SK-N-SH treated with all-trans-retinoic acid at 6 μM for 48 hours (cell line): ENCODE data around the gene F7.

Experiments used
- ATAC-seq: fragments of 200-7000 bp; cut with Tn5 transposase; 3 replicates; pipeline ENCODE4 v1.9.1; 2020; ENCODE audit warnings: mild to moderate bottlenecking, moderate library complexity
- ARNTL ChIP-seq: fragments of 450-650 bp; formaldehyde crosslinking; IDR thresholded peaks from 2 replicates; pipeline ENCODE4 v1.5.0; 2020; ENCODE audit warnings: low read depth, mild to moderate bottlenecking, moderate library complexity, borderline replicate concordance
- BACH2 ChIP-seq: fragments of 250-450 bp; sonication (Bioruptor Pico); IDR thresholded peaks from 2 replicates; pipeline ENCODE4 v1.9.0; 2021; ENCODE audit warnings: mild to moderate bottlenecking, borderline replicate concordance
- CSDC2 ChIP-seq: fragments of 250-450 bp; sonication (Bioruptor Pico); IDR thresholded peaks from 2 replicates; pipeline ENCODE4 v1.5.0; 2020; ENCODE audit warnings: mild to moderate bottlenecking, moderate library complexity
- ESRRG ChIP-seq: fragments of 250-450 bp; sonication (Bioruptor Pico); IDR thresholded peaks from 2 replicates; pipeline ENCODE4 v1.6.1; 2021; ENCODE audit warnings: mild to moderate bottlenecking
- GLIS3 ChIP-seq: fragments of 250-450 bp; sonication (Bioruptor Pico); IDR thresholded peaks from 2 replicates; pipeline ENCODE4 v1.5.0; 2020; ENCODE audit warnings: mild to moderate bottlenecking, moderate library complexity
- ISL1 ChIP-seq: fragments of 250-450 bp; sonication (Bioruptor Pico); IDR thresholded peaks from 2 replicates; pipeline ENCODE4 v2.1.2; 2022; ENCODE audit warnings: mild to moderate bottlenecking, moderate library complexity
- OSR1 ChIP-seq: fragments of 250-450 bp; sonication (Bioruptor Pico); IDR thresholded peaks from 2 replicates; pipeline ENCODE4 v1.8.0; 2022; ENCODE audit warnings: moderate library complexity, mild to moderate bottlenecking, inconsistent platforms
- RARB ChIP-seq: fragments of 250-450 bp; sonication (Bioruptor Pico); IDR thresholded peaks from 2 replicates; pipeline ENCODE4 v1.8.0; 2021; ENCODE audit warnings: mild to moderate bottlenecking, moderate library complexity
- SNAI2 ChIP-seq: fragments of 250-450 bp; sonication (Bioruptor Pico); IDR thresholded peaks from 2 replicates; pipeline ENCODE4 v1.5.0; 2020; ENCODE audit warnings: mild to moderate bottlenecking, moderate library complexity
- TCF4 ChIP-seq: fragments of 250-450 bp; sonication (Bioruptor Pico); IDR thresholded peaks from 2 replicates; pipeline ENCODE4 v1.8.0; 2021; ENCODE audit warnings: mild to moderate bottlenecking, moderate library complexity, borderline replicate concordance
- TOX ChIP-seq: fragments of 250-450 bp; sonication (Bioruptor Pico); IDR thresholded peaks from 2 replicates; pipeline ENCODE4 v1.8.0; 2021; ENCODE audit warnings: mild to moderate bottlenecking, moderate library complexity, borderline replicate concordance
- ZC3H10 ChIP-seq: fragments of 250-450 bp; sonication (Bioruptor Pico); IDR thresholded peaks from 2 replicates; pipeline ENCODE4 v1.5.1; 2021; ENCODE audit warnings: mild to moderate bottlenecking, moderate library complexity
- ZFP3 ChIP-seq: fragments of 250-450 bp; sonication (Bioruptor Pico); IDR thresholded peaks from 2 replicates; pipeline ENCODE4 v1.5.0; 2020; ENCODE audit warnings: mild to moderate bottlenecking, moderate library complexity
- ZFP30 ChIP-seq: fragments of 450-650 bp; formaldehyde crosslinking; IDR thresholded peaks from 2 replicates; pipeline ENCODE4 v1.5.0; 2022; ENCODE audit warnings: mild to moderate bottlenecking, moderate library complexity
- ZNF565 ChIP-seq: fragments of 450-650 bp; formaldehyde crosslinking; conservative IDR thresholded peaks from 2 replicates; pipeline ENCODE4 v1.5.0; 2020; ENCODE audit warnings: low read depth, mild to moderate bottlenecking, moderate library complexity
- ZNF8 ChIP-seq: fragments of 450-650 bp; formaldehyde crosslinking; IDR thresholded peaks from 2 replicates; pipeline ENCODE4 v1.5.0; 2020; ENCODE audit warnings: mild to moderate bottlenecking, moderate library complexity
- TF ChIP-seq, protein P1 (sequence below): fragments of 250-450 bp; sonication (Bioruptor Pico); IDR thresholded peaks from 2 replicates; pipeline ENCODE4 v1.8.0; 2021; ENCODE audit warnings: low read depth, mild to moderate bottlenecking, moderate library complexity, borderline replicate concordance
- TF ChIP-seq, protein P2 (sequence below): fragments of 250-450 bp; sonication (Bioruptor Pico); IDR thresholded peaks from 2 replicates; pipeline ENCODE4 v1.5.1; 2021; ENCODE audit warnings: mild to moderate bottlenecking, moderate library complexity
- TF ChIP-seq, protein P3 (sequence below): fragments of 250-450 bp; sonication (Bioruptor Pico); IDR thresholded peaks from 2 replicates; pipeline ENCODE4 v1.5.0; 2020; ENCODE audit warnings: mild to moderate bottlenecking, moderate library complexity
- TF ChIP-seq, protein P4 (sequence below): fragments of 250-450 bp; sonication (Bioruptor Pico); IDR thresholded peaks from 2 replicates; pipeline ENCODE4 v1.5.1; 2020; ENCODE audit warnings: low read depth, mild to moderate bottlenecking, moderate library complexity
- TF ChIP-seq, protein P5 (sequence below): fragments of 250-450 bp; sonication (Bioruptor Pico); IDR thresholded peaks from 2 replicates; pipeline ENCODE4 v1.8.0; 2020; ENCODE audit warnings: mild to moderate bottlenecking, moderate library complexity, borderline replicate concordance

The F7 gene

DNA sequence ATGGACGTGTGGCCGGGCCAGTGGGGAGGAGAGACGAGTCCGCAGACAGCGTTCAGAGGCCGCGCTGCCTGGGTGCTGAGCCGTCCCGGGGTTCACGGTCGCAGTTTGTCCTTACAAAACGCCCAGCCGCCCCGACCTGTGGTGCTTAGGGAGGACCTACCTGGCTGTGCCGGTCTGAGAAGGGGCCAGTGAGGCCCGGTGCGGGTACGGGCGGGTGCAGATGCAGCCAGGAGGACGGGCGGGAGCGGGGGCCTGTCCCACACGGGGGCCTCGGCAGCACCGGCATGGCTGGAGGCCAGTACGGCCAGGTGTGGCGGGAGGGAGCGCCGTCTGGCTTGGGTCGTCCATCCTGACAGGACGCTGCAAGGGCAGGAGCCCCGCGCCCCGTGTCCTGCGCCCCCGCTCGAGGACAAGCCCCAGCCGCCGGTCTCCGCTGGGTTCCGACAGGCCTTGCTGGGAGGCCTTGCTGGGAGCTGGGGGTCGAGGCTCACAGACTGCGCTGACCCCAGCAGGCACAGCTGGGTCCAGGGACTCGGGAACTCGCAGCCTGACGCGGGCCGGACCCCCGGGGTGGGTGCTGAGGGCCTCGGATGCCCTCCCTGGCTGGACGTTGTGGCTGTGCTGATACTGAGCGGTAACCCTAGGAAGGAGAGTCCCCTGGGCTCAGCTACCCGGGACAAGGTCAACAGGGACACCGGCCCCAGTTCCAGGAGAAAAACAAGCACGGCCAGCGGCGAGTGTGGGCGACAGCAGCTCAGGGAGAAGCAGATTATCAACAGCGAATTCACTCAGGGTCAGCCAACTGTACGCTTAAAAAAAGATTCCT lies 47.6 kb downstream of the F7 start (continued):
- TF ChIP-seq CSDC2 (CRISPR knock-in tag) (no peak), TCF4 (CRISPR knock-in tag) (no peak), OSR1 (no peak)
- TF ChIP-seq, protein P1, sequence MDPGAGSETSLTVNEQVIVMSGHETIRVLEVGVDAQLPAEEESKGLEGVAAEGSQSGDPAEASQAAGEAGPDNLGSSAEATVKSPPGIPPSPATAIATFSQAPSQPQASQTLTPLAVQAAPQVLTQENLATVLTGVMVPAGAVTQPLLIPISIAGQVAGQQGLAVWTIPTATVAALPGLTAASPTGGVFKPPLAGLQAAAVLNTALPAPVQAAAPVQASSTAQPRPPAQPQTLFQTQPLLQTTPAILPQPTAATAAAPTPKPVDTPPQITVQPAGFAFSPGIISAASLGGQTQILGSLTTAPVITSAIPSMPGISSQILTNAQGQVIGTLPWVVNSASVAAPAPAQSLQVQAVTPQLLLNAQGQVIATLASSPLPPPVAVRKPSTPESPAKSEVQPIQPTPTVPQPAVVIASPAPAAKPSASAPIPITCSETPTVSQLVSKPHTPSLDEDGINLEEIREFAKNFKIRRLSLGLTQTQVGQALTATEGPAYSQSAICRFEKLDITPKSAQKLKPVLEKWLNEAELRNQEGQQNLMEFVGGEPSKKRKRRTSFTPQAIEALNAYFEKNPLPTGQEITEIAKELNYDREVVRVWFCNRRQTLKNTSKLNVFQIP (CRISPR knock-in tag): no peak

DNA sequence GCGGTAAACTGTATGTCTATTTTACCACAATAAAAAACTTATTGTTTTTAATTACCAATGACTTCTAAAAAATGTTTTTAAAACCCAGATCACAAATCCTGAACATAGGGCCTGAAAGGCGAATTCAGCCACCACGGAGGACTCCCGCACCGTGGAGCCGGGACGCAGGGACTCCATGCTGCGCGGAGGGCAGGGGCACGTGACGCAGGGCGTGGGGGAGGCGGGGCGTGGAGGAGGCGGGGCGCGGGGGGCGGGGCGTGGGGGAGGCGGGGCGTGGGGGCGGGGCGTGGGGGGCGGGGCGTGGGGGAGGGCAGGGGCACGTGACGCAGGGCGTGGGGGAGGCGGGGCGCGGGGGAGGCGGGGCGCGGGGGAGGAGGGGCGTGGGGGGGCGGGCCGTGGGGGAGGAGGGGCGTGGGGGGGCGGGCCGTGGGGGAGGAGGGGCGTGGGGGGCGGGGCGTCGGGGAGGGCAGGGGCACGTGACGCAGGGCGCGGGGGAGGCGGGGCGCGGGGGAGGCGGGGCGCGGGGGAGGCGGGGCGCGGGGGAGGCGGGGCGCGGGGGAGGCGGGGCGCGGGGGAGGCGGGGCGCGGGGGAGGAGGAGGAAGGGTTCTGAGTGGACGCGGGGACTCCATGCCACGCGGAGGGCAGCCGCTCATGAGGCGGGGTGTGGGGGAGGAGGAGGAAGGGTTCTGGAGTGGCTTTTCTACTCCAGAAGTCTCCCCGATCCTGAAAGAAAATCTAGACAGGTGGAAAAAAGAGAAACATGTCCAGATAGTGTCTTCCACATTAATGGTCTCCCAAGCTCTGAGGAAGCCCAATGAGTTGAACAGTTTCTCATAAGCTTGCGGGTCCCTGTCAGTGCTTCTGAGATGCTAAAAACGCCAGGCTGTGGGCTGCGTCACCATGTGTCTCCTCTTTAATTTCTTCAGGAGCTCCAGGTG lies 48.5 kb downstream of the F7 start:
- TF ChIP-seq ZFP30 (CRISPR knock-in tag): no peak
- TF ChIP-seq, protein P2, sequence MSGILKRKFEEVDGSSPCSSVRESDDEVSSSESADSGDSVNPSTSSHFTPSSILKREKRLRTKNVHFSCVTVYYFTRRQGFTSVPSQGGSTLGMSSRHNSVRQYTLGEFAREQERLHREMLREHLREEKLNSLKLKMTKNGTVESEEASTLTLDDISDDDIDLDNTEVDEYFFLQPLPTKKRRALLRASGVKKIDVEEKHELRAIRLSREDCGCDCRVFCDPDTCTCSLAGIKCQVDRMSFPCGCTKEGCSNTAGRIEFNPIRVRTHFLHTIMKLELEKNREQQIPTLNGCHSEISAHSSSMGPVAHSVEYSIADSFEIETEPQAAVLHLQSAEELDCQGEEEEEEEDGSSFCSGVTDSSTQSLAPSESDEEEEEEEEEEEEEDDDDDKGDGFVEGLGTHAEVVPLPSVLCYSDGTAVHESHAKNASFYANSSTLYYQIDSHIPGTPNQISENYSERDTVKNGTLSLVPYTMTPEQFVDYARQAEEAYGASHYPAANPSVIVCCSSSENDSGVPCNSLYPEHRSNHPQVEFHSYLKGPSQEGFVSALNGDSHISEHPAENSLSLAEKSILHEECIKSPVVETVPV (CRISPR knock-in tag): no peak
- TF ChIP-seq TOX (CRISPR knock-in tag): no peak
- no peak for TF ChIP-seq ZNF565 (CRISPR knock-in tag)
- no peak for TF ChIP-seq GLIS3
- TF ChIP-seq TCF4 (CRISPR knock-in tag): no peak
- TF ChIP-seq BACH2 (CRISPR knock-in tag): no peak
- TF ChIP-seq, protein P3, sequence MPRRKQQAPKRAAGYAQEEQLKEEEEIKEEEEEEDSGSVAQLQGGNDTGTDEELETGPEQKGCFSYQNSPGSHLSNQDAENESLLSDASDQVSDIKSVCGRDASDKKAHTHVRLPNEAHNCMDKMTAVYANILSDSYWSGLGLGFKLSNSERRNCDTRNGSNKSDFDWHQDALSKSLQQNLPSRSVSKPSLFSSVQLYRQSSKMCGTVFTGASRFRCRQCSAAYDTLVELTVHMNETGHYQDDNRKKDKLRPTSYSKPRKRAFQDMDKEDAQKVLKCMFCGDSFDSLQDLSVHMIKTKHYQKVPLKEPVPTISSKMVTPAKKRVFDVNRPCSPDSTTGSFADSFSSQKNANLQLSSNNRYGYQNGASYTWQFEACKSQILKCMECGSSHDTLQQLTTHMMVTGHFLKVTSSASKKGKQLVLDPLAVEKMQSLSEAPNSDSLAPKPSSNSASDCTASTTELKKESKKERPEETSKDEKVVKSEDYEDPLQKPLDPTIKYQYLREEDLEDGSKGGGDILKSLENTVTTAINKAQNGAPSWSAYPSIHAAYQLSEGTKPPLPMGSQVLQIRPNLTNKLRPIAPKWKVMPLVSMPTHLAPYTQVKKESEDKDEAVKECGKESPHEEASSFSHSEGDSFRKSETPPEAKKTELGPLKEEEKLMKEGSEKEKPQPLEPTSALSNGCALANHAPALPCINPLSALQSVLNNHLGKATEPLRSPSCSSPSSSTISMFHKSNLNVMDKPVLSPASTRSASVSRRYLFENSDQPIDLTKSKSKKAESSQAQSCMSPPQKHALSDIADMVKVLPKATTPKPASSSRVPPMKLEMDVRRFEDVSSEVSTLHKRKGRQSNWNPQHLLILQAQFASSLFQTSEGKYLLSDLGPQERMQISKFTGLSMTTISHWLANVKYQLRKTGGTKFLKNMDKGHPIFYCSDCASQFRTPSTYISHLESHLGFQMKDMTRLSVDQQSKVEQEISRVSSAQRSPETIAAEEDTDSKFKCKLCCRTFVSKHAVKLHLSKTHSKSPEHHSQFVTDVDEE (CRISPR knock-in tag): no peak
- TF ChIP-seq, protein P1 (CRISPR knock-in tag): no peak
- TF ChIP-seq, protein P4, sequence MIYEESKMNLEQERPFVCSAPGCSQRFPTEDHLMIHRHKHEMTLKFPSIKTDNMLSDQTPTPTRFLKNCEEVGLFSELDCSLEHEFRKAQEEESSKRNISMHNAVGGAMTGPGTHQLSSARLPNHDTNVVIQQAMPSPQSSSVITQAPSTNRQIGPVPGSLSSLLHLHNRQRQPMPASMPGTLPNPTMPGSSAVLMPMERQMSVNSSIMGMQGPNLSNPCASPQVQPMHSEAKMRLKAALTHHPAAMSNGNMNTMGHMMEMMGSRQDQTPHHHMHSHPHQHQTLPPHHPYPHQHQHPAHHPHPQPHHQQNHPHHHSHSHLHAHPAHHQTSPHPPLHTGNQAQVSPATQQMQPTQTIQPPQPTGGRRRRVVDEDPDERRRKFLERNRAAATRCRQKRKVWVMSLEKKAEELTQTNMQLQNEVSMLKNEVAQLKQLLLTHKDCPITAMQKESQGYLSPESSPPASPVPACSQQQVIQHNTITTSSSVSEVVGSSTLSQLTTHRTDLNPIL (CRISPR knock-in tag): no peak
- no peak for TF ChIP-seq ISL1
- no peak for TF ChIP-seq OSR1
- TF ChIP-seq ARNTL (CRISPR knock-in tag): no peak
- no peak for TF ChIP-seq SNAI2
- no peak for TF ChIP-seq ZC3H10 (CRISPR knock-in tag)
- no peak for TF ChIP-seq ESRRG (CRISPR knock-in tag)
- TF ChIP-seq, protein P5, sequence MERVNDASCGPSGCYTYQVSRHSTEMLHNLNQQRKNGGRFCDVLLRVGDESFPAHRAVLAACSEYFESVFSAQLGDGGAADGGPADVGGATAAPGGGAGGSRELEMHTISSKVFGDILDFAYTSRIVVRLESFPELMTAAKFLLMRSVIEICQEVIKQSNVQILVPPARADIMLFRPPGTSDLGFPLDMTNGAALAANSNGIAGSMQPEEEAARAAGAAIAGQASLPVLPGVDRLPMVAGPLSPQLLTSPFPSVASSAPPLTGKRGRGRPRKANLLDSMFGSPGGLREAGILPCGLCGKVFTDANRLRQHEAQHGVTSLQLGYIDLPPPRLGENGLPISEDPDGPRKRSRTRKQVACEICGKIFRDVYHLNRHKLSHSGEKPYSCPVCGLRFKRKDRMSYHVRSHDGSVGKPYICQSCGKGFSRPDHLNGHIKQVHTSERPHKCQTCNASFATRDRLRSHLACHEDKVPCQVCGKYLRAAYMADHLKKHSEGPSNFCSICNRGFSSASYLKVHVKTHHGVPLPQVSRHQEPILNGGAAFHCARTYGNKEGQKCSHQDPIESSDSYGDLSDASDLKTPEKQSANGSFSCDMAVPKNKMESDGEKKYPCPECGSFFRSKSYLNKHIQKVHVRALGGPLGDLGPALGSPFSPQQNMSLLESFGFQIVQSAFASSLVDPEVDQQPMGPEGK: no peak
- TF ChIP-seq ZNF8 (CRISPR knock-in tag): no peak
- no peak for TF ChIP-seq ZFP3
- no peak for TF ChIP-seq RARB
- ATAC-seq: peak; percentile 86
